Caco-2 (cell line): ENCODE measurements around the gene TSPAN6. TPM values are rescaled to one million over a fixed set of nuclear protein-coding genes. Genes with fewer than 3 reads are reported as not detected.

Experiments
- BruUV-seq: library from RNA; stranded (reverse); fragments of 400-500 nt; replicated peaks from 2 replicates; lab custom pipeline; 2021; lab: Mats Ljungman, UMichigan
- CTCF ChIA-PET: fragments of 300-600 bp; sonication (Branson Sonifier 250); formaldehyde crosslinking; loops from one replicate; lab custom pipeline; 2022; ENCODE audit warnings: antibody characterized with exemption; lab: Charles Lee
- POLR2A ChIA-PET: fragments of 300-600 bp; sonication (Branson Sonifier 250); formaldehyde crosslinking; loops from one replicate; lab custom pipeline; 2022; ENCODE audit warnings: antibody characterized with exemption; lab: Charles Lee
- DNase-seq, 2 experiments: peaks; one replicate each; pipeline versions ENCODE4 v3.0.0 to v3.0.0-alpha.2; 2020 to 2022
- H3K27me3 ChIP-seq: replicated peaks from 2 replicates; pipeline ENCODE4 v1.6.0; 2011; ENCODE audit warnings: low read length; ENCODE audit not compliant: control insufficient read depth, insufficient read depth
- H3K36me3 ChIP-seq: 2 replicates; pipeline ENCODE4 v1.5.1; 2011; ENCODE audit warnings: low read length; ENCODE audit not compliant: control insufficient read depth, insufficient read depth
- H3K4me1 ChIP-seq: fragments of 250-450 bp; sonication (Bioruptor Pico); 2 replicates; pipeline ENCODE4 v1.5.1; 2020; ENCODE audit warnings: mild to moderate bottlenecking
- H3K4me3 ChIP-seq: 2 replicates; pipeline ENCODE4 v1.5.1; 2011; ENCODE audit warnings: low read depth, mild to moderate bottlenecking, control low read depth, low read length
- H3K9me3 ChIP-seq: fragments of 250-450 bp; sonication (Bioruptor Pico); 2 replicates; pipeline ENCODE4 v1.5.1; 2020; ENCODE audit warnings: mild to moderate bottlenecking, moderate library complexity
- H3K27ac Mint-ChIP-seq: one replicate; pipeline ENCODE4 v1.8.0; 2022; ENCODE audit warnings: mixed read lengths; ENCODE audit not compliant: unreplicated experiment
- H3K27me3 Mint-ChIP-seq: one replicate; pipeline ENCODE4 v1.8.0; 2022; ENCODE audit warnings: mixed read lengths; ENCODE audit not compliant: insufficient read depth, unreplicated experiment
- H3K36me3 Mint-ChIP-seq: one replicate; pipeline ENCODE4 v1.8.0; 2022; ENCODE audit warnings: mild to moderate bottlenecking, mixed read lengths; ENCODE audit not compliant: insufficient read depth, unreplicated experiment
- H3K4me1 Mint-ChIP-seq: one replicate; pipeline ENCODE4 v1.8.0; 2022; ENCODE audit warnings: low read depth, mixed read lengths; ENCODE audit not compliant: unreplicated experiment
- H3K4me3 Mint-ChIP-seq: one replicate; pipeline ENCODE4 v1.8.0; 2022; ENCODE audit warnings: mild to moderate bottlenecking, moderate library complexity, mixed read lengths; ENCODE audit not compliant: unreplicated experiment
- H3K9me3 Mint-ChIP-seq: one replicate; pipeline ENCODE4 v1.8.0; 2022; ENCODE audit warnings: mixed read lengths; ENCODE audit not compliant: unreplicated experiment
- intact Hi-C: fragments of 100-400 bp; cut with micrococcal nuclease; formaldehyde crosslinking; loops from one replicate; pipeline ENCODE4 v1.10.0; 2022; ENCODE audit not compliant: unreplicated experiment
- total RNA-seq: library from RNA; stranded (reverse); gene quantifications from 2 replicates; pipeline ENCODE4 v1.2.3, GENCODE V29; 2022
- TF ChIP-seq, protein P1 (sequence below), 2 experiments: fragments of 200-600 bp in 1 of 2; IDR thresholded peaks; 1 replicate in 1 of 2; 2 replicates in 1 of 2; pipeline versions ENCODE4 v1.5.1 to v1.8.0; 2011 to 2022; ENCODE audit warnings: antibody characterized with exemption in 1 of 2, control low read depth in 1 of 2, inconsistent platforms in 1 of 2, low read depth in 1 of 2, low read length in 1 of 2, mild to moderate bottlenecking in 1 of 2, moderate library complexity in 1 of 2; ENCODE audit not compliant: insufficient read depth in 1 of 2, severe bottlenecking in 1 of 2, unreplicated experiment in 1 of 2

Gene TSPAN6
- total RNA-seq, 1 experiment from 2014 or later: 137 TPM

DNA sequence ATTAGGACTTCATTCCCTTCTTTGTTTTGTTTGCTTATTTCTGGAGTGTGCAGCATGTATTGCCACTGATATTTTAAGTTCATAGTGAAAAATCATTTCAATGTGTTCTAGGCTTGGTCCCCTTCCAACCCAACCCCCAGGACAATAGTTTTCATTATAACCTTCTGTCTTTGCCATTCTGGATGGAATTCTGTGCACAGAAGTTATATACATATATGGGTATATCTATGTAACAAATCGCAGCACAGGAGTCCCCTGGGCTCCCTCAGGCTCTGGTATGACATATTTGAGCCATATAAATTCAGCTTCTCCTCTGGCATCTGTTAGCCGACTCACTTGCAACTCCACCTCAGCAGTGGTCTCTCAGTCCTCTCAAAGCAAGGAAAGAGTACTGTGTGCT, 52.0 kb downstream of the TSPAN6 start, which contains the start of gene TNMD:
Gene TNMD (plus strand): TSS at position 326 of the 400 bp plus-strand sequence. CDS start 83 bp downstream, outside the sequence.
- ChIA-PET POLR2A (no interaction called here), CTCF (no interaction called here)
- peaks cover 14% of the 10 kb centered on the region for H3K4me1 Mint-ChIP-seq
- H3K9me3 ChIP-seq: no peaks in the 10 kb centered on the region
- no TSS peak for BruUV-seq
- no peaks in the 10 kb centered on the region for H3K36me3 Mint-ChIP-seq
- intact Hi-C loops: no loop called here
- peaks cover 3% of the 10 kb centered on the region for H3K27me3 Mint-ChIP-seq
- no peak within 1 kb of the TSS for H3K27ac Mint-ChIP-seq
- DNase-seq: no peak
- H3K9me3 Mint-ChIP-seq: no peaks in the 10 kb centered on the region
- H3K4me3 ChIP-seq: no peak within 1 kb of the TSS
- H3K4me3 Mint-ChIP-seq: no peak within 1 kb of the TSS
- H3K36me3 ChIP-seq: no peaks in the 10 kb centered on the region
- H3K27me3 ChIP-seq: no peaks in the 10 kb centered on the region
- TF ChIP-seq, protein P1, sequence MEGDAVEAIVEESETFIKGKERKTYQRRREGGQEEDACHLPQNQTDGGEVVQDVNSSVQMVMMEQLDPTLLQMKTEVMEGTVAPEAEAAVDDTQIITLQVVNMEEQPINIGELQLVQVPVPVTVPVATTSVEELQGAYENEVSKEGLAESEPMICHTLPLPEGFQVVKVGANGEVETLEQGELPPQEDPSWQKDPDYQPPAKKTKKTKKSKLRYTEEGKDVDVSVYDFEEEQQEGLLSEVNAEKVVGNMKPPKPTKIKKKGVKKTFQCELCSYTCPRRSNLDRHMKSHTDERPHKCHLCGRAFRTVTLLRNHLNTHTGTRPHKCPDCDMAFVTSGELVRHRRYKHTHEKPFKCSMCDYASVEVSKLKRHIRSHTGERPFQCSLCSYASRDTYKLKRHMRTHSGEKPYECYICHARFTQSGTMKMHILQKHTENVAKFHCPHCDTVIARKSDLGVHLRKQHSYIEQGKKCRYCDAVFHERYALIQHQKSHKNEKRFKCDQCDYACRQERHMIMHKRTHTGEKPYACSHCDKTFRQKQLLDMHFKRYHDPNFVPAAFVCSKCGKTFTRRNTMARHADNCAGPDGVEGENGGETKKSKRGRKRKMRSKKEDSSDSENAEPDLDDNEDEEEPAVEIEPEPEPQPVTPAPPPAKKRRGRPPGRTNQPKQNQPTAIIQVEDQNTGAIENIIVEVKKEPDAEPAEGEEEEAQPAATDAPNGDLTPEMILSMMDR (IDR thresholded peaks at IDR 0.05; ENCODE audit: insufficient read depth in 1 of 2, low read depth in 1 of 2, low read length in 1 of 2, severe bottlenecking in 1 of 2, unreplicated experiment in 1 of 2): no peak
- H3K4me1 ChIP-seq: 0 out of 2 replicates have a peak, but pooled peaks cover 3% of the 10 kb centered on the region

Other genes starting within 250 kb of the TSPAN6 start
- 0.11 and 0.14 TPM in 2 replicates for gene PCDH19, start 226.5 kb downstream of the TSPAN6 start, total RNA-seq
- gene TNMD, start 51.9 kb downstream of the TSPAN6 start, total RNA-seq: not detected in 2 replicates
- gene SRPX2, start 7.4 kb upstream of the TSPAN6 start, total RNA-seq: 3.6 and 5.3 TPM in 2 replicates
- gene SYTL4, start 95.3 kb upstream of the TSPAN6 start, total RNA-seq: 4.1 and 6.1 TPM in 2 replicates
- 41.5 and 44.9 TPM in 2 replicates for gene CSTF2, start 183.6 kb upstream of the TSPAN6 start, total RNA-seq
- gene NOX1, start 237.6 kb upstream of the TSPAN6 start, total RNA-seq: 13.2 and 15.7 TPM in 2 replicates